ENCODE data around the gene ADCY10.

ADCY10 gene

GRCh38 chr1:167797015-167797414 is 116.9 kb downstream of the ADCY10 start:
- H3K4me3 ChIP-seq (ENCODE audit: low read depth, low read length): no peak overlapping the region
- no peak for DNase-seq (ENCODE audit: low read depth)
- TF ChIP-seq CTCF (IDR thresholded peaks at IDR 0.05; ENCODE audit: insufficient read depth, low read depth, low read length, missing control alignments): no peak

DNA sequence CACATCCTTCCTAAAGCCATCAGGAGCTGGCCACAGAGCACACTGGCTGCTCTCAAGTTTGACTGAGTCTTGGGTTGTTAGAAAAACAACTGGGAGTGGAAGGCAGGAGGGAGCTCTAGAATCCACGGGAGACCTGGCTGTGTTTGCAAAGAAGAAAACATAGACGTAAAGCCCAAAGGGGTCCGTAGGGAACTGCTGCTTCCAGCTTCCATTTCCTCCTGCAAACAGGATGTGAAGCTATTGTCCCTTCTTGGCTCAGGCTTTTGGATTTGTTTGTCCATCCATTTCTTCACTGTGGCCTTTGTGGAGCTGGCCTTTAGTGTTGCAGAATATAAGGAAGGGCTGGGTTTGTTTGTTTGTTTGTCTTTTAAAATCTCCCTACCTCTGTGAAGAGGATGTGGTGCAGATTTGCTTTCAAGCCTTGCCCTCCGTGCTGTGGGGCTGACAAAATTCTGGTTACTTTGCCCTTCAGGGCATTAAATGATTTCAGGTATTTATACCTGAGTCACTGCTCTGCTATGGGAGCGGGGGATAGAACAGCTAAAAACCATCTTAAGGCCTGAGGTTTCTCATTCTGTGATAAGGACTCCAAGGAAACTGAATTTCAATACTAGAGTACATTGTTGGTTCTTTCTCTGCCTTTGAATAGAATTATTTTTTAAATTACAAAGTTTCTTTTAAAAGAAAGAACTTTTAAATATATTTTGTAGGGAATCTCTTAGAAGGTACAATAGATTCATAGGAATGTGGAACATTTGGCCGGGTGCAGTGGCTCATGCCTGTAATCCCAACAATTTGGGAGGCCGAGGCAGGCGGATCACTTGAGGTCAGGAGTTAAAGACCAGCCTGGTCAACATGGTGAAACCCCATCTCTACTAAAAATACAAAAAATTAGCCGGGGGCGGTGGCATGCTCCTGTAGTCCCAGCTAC is 117.9 kb downstream of the ADCY10 start:
- TF ChIP-seq CTCF (IDR thresholded peaks at IDR 0.05; ENCODE audit: insufficient read depth, low read depth, low read length, missing control alignments): no peak
- no peak overlapping the region for H3K4me3 ChIP-seq (ENCODE audit: low read depth, low read length)

DNA sequence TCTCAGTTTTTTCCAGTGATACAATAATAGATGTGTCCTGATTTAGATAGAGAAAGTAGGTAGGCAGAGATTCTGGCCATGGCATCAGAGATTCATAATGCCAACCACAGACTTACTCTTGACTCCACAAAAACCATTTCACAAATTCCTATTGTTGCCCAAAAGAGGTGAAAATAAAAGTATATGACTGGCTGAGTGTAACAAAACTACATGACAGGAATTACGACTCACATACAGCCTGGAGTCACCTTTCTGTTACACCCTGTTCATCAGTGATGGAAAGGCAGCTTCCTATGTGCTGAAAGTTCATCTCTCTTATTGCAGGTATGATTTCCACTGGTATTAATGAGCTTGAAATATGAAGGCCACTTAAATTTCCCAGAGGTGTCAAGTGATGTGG is 119.9 kb downstream of the ADCY10 start:
- H3K4me3 ChIP-seq (ENCODE audit: low read depth, low read length): no peak overlapping the region
- DNase-seq (ENCODE audit: low read depth): no peak
- TF ChIP-seq CTCF (IDR thresholded peaks at IDR 0.05; ENCODE audit: insufficient read depth, low read depth, low read length, missing control alignments): no peak

More for the DNA sequence above, 117.9 kb downstream of the ADCY10 start:
- DNase-seq (ENCODE audit: low read depth): no peak

DNA sequence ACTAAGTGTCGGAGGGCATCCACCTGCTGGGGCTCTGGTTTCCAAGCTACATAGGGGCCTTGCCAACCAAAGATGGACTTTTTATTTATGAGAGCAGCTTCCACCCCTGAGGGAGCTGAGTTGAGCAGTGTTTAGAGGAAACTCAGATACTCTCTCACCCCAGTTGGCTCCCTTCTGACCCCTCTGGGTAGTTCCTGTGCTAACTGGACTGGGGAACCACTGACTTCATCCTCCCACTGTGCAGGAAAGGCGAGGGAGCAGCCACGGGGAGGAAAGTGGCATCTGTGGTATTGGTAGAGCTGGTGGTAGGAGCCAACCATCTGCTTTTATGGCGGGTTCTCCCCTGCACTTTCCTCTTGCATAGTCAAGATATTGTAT is 121.8 kb downstream of the ADCY10 start:
- no peak for TF ChIP-seq CTCF (IDR thresholded peaks at IDR 0.05; ENCODE audit: insufficient read depth, low read depth, low read length, missing control alignments)
- DNase-seq (ENCODE audit: low read depth): no peak
- H3K4me3 ChIP-seq (ENCODE audit: low read depth, low read length): no peak overlapping the region

GRCh38 chr1:167791281-167792187 is 122.4 kb downstream of the ADCY10 start:
- no peak for DNase-seq (ENCODE audit: low read depth)
- no peak overlapping the region for H3K4me3 ChIP-seq (ENCODE audit: low read depth, low read length)
- TF ChIP-seq CTCF (IDR thresholded peaks at IDR 0.05; ENCODE audit: insufficient read depth, low read depth, low read length, missing control alignments): no peak

DNA sequence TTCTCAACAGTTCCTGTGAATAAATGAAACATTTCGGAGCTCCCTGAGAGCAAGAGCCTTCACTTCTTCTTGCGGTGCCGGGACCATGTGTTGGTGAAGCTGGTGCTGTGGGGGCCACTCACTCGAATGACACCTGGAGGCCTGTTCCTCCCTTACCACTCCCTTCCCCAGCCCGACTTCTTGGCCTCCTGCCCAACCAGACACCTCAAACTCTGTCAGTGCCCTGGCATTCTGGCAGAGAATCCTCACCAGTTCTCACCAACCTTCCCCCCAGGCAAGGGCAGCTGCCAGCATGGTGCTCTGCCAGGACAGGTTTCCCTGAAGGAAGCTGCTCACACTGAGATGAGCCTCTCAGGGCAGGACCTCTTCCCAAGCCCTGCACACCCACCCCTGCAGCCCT is 123.8 kb downstream of the ADCY10 start:
- DNase-seq (ENCODE audit: low read depth): no peak
- no peak for TF ChIP-seq CTCF (IDR thresholded peaks at IDR 0.05; ENCODE audit: insufficient read depth, low read depth, low read length, missing control alignments)
- H3K4me3 ChIP-seq (ENCODE audit: low read depth, low read length): no peak overlapping the region

All from GM12865 (cell line).